ENCODE data around the gene MDM1. TPM values are rescaled to one million over a fixed set of nuclear protein-coding genes. Genes with fewer than 3 reads are reported as not detected.

Gene MDM1
- total and polyA plus RNA-seq, 8 donors, result 3.9 to 41.4 (median 12.0) TPM

GRCh38 chr12:68367116-68367515 is 35.0 kb upstream of the MDM1 start:
- DNase-seq, result no peak
- 48 to 77% (median 65%) methylated on average over 1 of the region's 1 CpG for WGBS, 5 donors
- intact Hi-C loops (cut with DNase I; ENCODE audit: low total_unique reads), result loop anchor here (10.0 kb wide), 1 partner anchor 78 kb away; no protein-coding TSS in a partner anchor

GRCh38 chr12:68364893-68365725 is 32.9 kb upstream of the MDM1 start:
- H3K27ac ChIP-seq, result peak overlapping the region; percentile 79 to 94 (median 86)
- peaks cover 7 to 30% (median 16%) of the 10 kb centered on the region in 4 donors for H3K4me1 ChIP-seq
- H3K4me3 ChIP-seq, result peak overlapping the region; percentile 32 to 50 (median 40)
- peak; percentile 40 to 80 (median 67) for TF ChIP-seq POLR2AphosphoS5 (IDR thresholded peaks at IDR 0.05)
- TF ChIP-seq POLR2A (IDR thresholded peaks at IDR 0.05), result no peak
- peak in 1 of 7 experiments; percentile 9 for TF ChIP-seq CTCF (IDR thresholded peaks at IDR 0.05)
- DNase-seq, result peak; percentile 89 to 96
- intact Hi-C loops (cut with DNase I; ENCODE audit: low total_unique reads), result loop anchor here (10.0 kb wide), 1 partner anchor 80 kb away; no protein-coding TSS in a partner anchor
- WGBS, 5 donors, result 2 to 8% (median 5%) methylated on average over 16 to 26 of the region's 26 CpGs
- no peaks in the 10 kb centered on the region for H3K27me3 ChIP-seq
- no peaks in the 10 kb centered on the region for H3K36me3 ChIP-seq
- no peaks in the 10 kb centered on the region for H3K9me3 ChIP-seq

More at GRCh38 chr12:68367116-68367515, 35.0 kb upstream of the MDM1 start:
- H3K4me1 ChIP-seq, result peaks cover 7 to 30% (median 16%) of the 10 kb centered on the region in 4 donors
- no peaks in the 10 kb centered on the region for H3K9me3 ChIP-seq
- H3K4me3 ChIP-seq, result no peak overlapping the region
- TF ChIP-seq EP300 (IDR thresholded peaks at IDR 0.05) (no peak), CTCF (IDR thresholded peaks at IDR 0.05) (no peak), POLR2A (IDR thresholded peaks at IDR 0.05) (no peak), POLR2AphosphoS5 (IDR thresholded peaks at IDR 0.05) (no peak)
- H3K36me3 ChIP-seq, result no peaks in the 10 kb centered on the region
- H3K27ac ChIP-seq, result no peak overlapping the region
- no peaks in the 10 kb centered on the region for H3K27me3 ChIP-seq

GRCh38 chr12:68364328-68364727 is 32.2 kb upstream of the MDM1 start:
- Histone ChIP-seq H3K9me3 (no peaks in the 10 kb centered on the region), H3K4me3 (peak overlapping the region in 1 of 4 donors; percentile 50), H3K36me3 (no peaks in the 10 kb centered on the region), H3K4me1 (peaks cover 7 to 36% (median 16%) of the 10 kb centered on the region in 4 donors), H3K27ac (peak overlapping the region in 4 of 5 donors; percentile 81 to 94 (median 86)), H3K27me3 (no peaks in the 10 kb centered on the region)
- WGBS, 5 donors, result 60 to 78% (median 67%) methylated on average over 3 of the region's 3 CpGs
- intact Hi-C loops (cut with DNase I; ENCODE audit: low total_unique reads), result loop anchor here (10.0 kb wide), 1 partner anchor 80 kb away; no protein-coding TSS in a partner anchor
- no peak for TF ChIP-seq EP300 (IDR thresholded peaks at IDR 0.05)
- no peak for TF ChIP-seq POLR2AphosphoS5 (IDR thresholded peaks at IDR 0.05)
- TF ChIP-seq POLR2A (IDR thresholded peaks at IDR 0.05), result no peak
- TF ChIP-seq CTCF (IDR thresholded peaks at IDR 0.05), result no peak
- no peak for DNase-seq

- no peak for DNase-seq
- peaks cover 7 to 45% (median 25%) of the 10 kb centered on the region in 4 donors for H3K4me1 ChIP-seq
- H3K4me3 ChIP-seq, result no peak overlapping the region
- no peaks in the 10 kb centered on the region for H3K9me3 ChIP-seq
- H3K36me3 ChIP-seq, result no peaks in the 10 kb centered on the region
- no peaks in the 10 kb centered on the region for H3K27me3 ChIP-seq
- no peak overlapping the region for H3K27ac ChIP-seq
- TF ChIP-seq CTCF (IDR thresholded peaks at IDR 0.05) (no peak), POLR2AphosphoS5 (IDR thresholded peaks at IDR 0.05) (no peak), POLR2A (IDR thresholded peaks at IDR 0.05) (no peak), EP300 (IDR thresholded peaks at IDR 0.05) (no peak)
- intact Hi-C loops (cut with DNase I; ENCODE audit: low total_unique reads), result loop anchor here (10.0 kb wide), 1 partner anchor 83 kb away; no protein-coding TSS in a partner anchor
Observed at GRCh38 chr12:68361953-68362352, 29.8 kb upstream of the MDM1 start.

All from stomach (tissue), 9 donors.